T-helper 2 cell (primary cell): ENCODE data around the gene CCDC127.
"Not testable (repeated sequence)": the region's sequence is repeated elsewhere in the genome, so short reads cannot be mapped to it uniquely, and the experiment has no call there.

Experiments used
- DNase-seq, 5 experiments: peaks; one replicate each; pipeline versions ENCODE4 v3.0.0 to v3.0.0-alpha.2; 2012 to 2022
- total RNA-seq, 2 donors: gene quantifications; one replicate each; lab custom pipeline; 2026; lab: John Stamatoyannopoulos, UW

CCDC127 gene
- 5.6 to 13.5 reads per million in 2 donors for total RNA-seq

GRCh38 chr5:217494-218456 is at the start of gene CCDC127, which contains the start of gene SDHA:
Gene CCDC127 (minus strand): TSS chr5:218153. CDS start chr5:216849, 1,304 bp downstream.
Gene SDHA (plus strand): TSS chr5:218320. CDS start chr5:218356, 36 bp downstream.
- DNase-seq, result peak; percentile 94 to 99 (median 98)

- DNase-seq, result no peak
Observed at GRCh38 chr5:267716-268115, 49.8 kb upstream of the CCDC127 start.

GRCh38 chr5:266311-267026 is 48.5 kb upstream of the CCDC127 start:
- DNase-seq, result not testable (repeated sequence)

GRCh38 chr5:264338-264737 is 46.4 kb upstream of the CCDC127 start:
- DNase-seq, result no peak

- DNase-seq, result not testable (repeated sequence)
Observed at GRCh38 chr5:263275-263974, 45.5 kb upstream of the CCDC127 start.

- DNase-seq, result no peak
Observed at GRCh38 chr5:257148-257547, 39.2 kb upstream of the CCDC127 start.

- not testable (repeated sequence) for DNase-seq
Observed at GRCh38 chr5:256347-256746, 38.4 kb upstream of the CCDC127 start.

GRCh38 chr5:255116-255515 is 37.2 kb upstream of the CCDC127 start:
- DNase-seq, result not testable (repeated sequence)

- DNase-seq, result not testable (repeated sequence)
Observed at GRCh38 chr5:254322-254721, 36.4 kb upstream of the CCDC127 start.

GRCh38 chr5:252546-252945 is 34.6 kb upstream of the CCDC127 start:
- DNase-seq, result peak in 1 of 5 experiments; percentile 38

- DNase-seq, result peak in 1 of 5 experiments; percentile 43
Observed at GRCh38 chr5:251975-252374, 34.0 kb upstream of the CCDC127 start.

GRCh38 chr5:251538-251937 is 33.6 kb upstream of the CCDC127 start:
- not testable (repeated sequence) for DNase-seq

GRCh38 chr5:251016-251415 is 33.1 kb upstream of the CCDC127 start:
- not testable (repeated sequence) for DNase-seq

GRCh38 chr5:250396-250795 is 32.4 kb upstream of the CCDC127 start:
- DNase-seq, result not testable (repeated sequence)

GRCh38 chr5:245717-246116 is 27.8 kb upstream of the CCDC127 start:
- not testable (repeated sequence) for DNase-seq

- peak in 2 of 5 experiments; percentile 22 to 63 for DNase-seq
Observed at GRCh38 chr5:243683-244367, 25.9 kb upstream of the CCDC127 start.

GRCh38 chr5:241045-241669 is 23.2 kb upstream of the CCDC127 start:
- not testable (repeated sequence) for DNase-seq

GRCh38 chr5:240550-240949 is 22.6 kb upstream of the CCDC127 start:
- not testable (repeated sequence) for DNase-seq

- DNase-seq, result not testable (repeated sequence)
Observed at GRCh38 chr5:237931-238330, 20.0 kb upstream of the CCDC127 start.

- not testable (repeated sequence) for DNase-seq
Observed at GRCh38 chr5:235527-235926, 17.6 kb upstream of the CCDC127 start.

GRCh38 chr5:234450-234849 is 16.5 kb upstream of the CCDC127 start:
- DNase-seq, result no peak
